ENCODE results near the gene TMEM143.

TMEM143 gene

DNA sequence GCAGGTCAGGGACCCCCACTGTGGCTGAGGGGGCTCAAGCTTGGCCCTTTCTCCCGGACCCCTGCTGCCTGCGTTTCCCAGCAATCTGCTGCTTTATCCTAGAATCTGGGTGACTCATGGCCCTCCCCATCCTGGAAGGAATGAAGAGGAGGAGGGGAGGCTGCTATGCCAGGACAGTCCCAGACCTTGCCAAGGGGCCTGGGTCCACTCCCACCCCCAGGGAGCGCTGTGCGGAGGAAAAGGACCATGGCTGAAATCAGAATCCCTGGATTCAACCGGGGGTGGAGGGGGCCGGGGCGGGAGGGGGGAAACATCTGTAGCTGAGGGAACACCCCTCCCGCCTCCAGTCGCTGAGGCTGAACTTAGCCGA is 73.4 kb downstream of the TMEM143 start:
- no peak for FAIRE-seq

DNA sequence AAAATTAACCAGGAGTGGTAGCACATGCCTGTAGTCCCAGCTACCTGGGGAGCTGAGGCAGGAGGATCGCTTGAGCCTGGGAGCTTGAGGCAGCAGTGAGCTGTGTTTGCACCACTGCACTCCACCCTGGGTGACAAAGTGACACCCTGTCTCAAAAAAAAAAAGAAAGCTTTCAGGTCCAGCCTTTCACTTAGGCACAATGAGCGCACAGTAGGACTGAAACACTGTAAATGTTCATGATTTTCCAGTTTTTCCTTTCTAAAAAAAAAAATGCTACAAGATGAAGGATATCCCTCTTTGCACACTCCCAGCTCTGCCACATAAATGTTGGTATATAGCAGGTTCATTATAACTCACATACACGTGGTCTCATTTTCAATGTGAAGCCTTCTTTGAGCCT is 76.0 kb downstream of the TMEM143 start:
- no peak for FAIRE-seq

DNA sequence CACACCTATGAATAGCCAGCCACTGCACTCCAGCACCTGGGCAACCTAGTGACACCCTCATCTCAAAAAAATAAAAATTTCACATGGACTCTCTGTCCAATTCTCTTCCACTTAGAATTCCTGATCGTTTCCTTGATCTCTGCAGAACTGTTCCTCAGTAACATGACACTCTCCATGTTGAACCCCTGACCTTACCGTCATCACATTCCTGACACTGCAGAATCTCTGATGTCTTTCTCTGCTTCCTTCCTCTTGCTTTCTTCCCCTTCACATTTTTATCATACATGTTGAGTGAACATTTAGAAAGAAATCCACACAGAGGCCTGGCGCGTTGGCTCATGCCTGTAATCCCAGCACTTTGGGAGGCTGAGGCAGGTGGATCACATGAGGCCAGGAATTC is 78.8 kb downstream of the TMEM143 start:
- FAIRE-seq: no peak

DNA sequence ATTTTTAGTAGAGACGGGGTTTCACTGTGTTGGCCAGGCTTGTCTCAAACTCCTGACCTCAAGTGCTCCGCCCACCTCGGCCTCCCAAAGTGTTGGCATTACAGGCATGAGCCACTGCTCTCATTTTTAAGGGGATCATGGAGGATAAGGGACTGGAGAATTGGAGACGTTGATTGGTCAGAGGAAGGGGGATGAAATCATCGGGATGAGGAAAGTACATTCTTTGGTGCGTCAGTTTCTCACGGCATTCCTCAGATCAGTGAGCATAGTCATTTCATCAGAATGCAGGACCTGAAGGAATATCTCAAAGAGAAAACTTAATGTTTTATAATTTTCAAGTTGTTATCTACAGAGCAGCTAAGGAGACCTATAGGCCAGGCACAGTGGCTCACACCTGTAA is 79.8 kb downstream of the TMEM143 start:
- FAIRE-seq: no peak

All from TTC549 (cell line).